Panc1 (cell line): ENCODE measurements around the gene TAS2R38.

Source experiments
- SIN3A ChIP-seq: IDR thresholded peaks from 2 replicates; pipeline ENCODE4 v1.6.1; 2012; ENCODE audit warnings: low read depth, mild to moderate bottlenecking, low read length, moderate library complexity, borderline replicate concordance; ENCODE audit not compliant: insufficient read depth
- TF ChIP-seq, protein P1 (sequence below): fragments of 450-650 bp; IDR thresholded peaks from 2 replicates; pipeline ENCODE4 v1.5.1; 2017; ENCODE audit warnings: mild to moderate bottlenecking

DNA sequence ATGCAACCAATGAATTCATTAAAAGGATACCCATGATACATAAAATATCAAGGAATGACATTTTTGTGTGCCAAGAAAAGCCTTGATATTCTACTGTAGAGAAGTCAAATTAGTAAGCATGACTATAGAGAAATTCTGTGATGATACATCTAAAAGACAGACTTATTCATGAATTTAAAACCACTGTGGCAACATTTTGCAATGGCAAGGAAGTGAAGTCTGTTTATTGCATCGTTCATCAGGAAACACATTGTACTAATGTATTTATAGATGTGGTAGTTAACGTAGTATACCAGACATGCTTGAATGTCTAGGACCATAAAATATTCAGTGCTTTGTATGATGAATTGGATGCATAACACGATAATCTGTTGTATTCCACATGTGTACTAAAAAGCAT, 17.5 kb downstream of the TAS2R38 start:
- TF ChIP-seq, protein P1, sequence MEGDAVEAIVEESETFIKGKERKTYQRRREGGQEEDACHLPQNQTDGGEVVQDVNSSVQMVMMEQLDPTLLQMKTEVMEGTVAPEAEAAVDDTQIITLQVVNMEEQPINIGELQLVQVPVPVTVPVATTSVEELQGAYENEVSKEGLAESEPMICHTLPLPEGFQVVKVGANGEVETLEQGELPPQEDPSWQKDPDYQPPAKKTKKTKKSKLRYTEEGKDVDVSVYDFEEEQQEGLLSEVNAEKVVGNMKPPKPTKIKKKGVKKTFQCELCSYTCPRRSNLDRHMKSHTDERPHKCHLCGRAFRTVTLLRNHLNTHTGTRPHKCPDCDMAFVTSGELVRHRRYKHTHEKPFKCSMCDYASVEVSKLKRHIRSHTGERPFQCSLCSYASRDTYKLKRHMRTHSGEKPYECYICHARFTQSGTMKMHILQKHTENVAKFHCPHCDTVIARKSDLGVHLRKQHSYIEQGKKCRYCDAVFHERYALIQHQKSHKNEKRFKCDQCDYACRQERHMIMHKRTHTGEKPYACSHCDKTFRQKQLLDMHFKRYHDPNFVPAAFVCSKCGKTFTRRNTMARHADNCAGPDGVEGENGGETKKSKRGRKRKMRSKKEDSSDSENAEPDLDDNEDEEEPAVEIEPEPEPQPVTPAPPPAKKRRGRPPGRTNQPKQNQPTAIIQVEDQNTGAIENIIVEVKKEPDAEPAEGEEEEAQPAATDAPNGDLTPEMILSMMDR: no peak
- TF ChIP-seq SIN3A: no peak
